H1 (cell line): ENCODE data around the gene RUNX1. TPM values are rescaled to one million over a fixed set of nuclear protein-coding genes. Genes with fewer than 3 reads are reported as not detected.

Experiments used
- CTCF ChIA-PET: fragments of 300-600 bp; sonication (Branson Sonifier 250); formaldehyde crosslinking; loops from one replicate; lab custom pipeline; 2021; ENCODE audit not compliant: partially characterized antibody; lab: Charles Lee
- POLR2A ChIA-PET: fragments of 300-600 bp; sonication (Branson Sonifier 250); formaldehyde crosslinking; loops from one replicate; lab custom pipeline; 2021; ENCODE audit warnings: inconsistent platforms; ENCODE audit not compliant: partially characterized antibody; lab: Charles Lee
- DNase-seq, 2 experiments: peaks; one replicate each; pipeline versions ENCODE4 v3.0.0 to v3.0.0-alpha.2; 2010 to 2022; ENCODE audit warnings: low spot score in 2 of 2, low read depth in 1 of 2, mixed read lengths in 1 of 2
- FAIRE-seq: peaks from 2 replicates; lab custom pipeline; 2011; peaks lifted over from hg19 to GRCh38; lab: Jason Lieb, UNC
- H2AFZ ChIP-seq: 2 replicates; pipeline ENCODE4 v1.8.1; 2012; ENCODE audit warnings: low read length, inconsistent platforms
- H2AK5ac ChIP-seq: 2 replicates; pipeline ENCODE4 v1.6.1; 2013; ENCODE audit warnings: low read depth, low read length
- H2BK120ac ChIP-seq: replicated peaks from 2 replicates; pipeline ENCODE3; 2013; ENCODE audit warnings: low read depth, low read length, inconsistent platforms
- H2BK12ac ChIP-seq: 2 replicates; pipeline ENCODE4 v1.6.1; 2013; ENCODE audit warnings: low read depth, low read length
- H2BK15ac ChIP-seq: 2 replicates; pipeline ENCODE4 v1.6.1; 2013; ENCODE audit warnings: low read length
- H2BK20ac ChIP-seq: 2 replicates; pipeline ENCODE4 v1.6.1; 2013; ENCODE audit warnings: low read length
- H2BK5ac ChIP-seq: 2 replicates; pipeline ENCODE4 v1.6.1; 2013; ENCODE audit warnings: low read depth, low read length
- H3K14ac ChIP-seq: 2 replicates; pipeline ENCODE4 v1.6.1; 2013; ENCODE audit warnings: inconsistent platforms; ENCODE audit not compliant: insufficient read length
- H3K18ac ChIP-seq: 2 replicates; pipeline ENCODE4 v1.6.1; 2013; ENCODE audit warnings: low read length; ENCODE audit errors: extremely low read depth
- H3K23ac ChIP-seq: 2 replicates; pipeline ENCODE4 v1.6.1; 2013; ENCODE audit warnings: inconsistent platforms; ENCODE audit not compliant: insufficient read length
- H3K23me2 ChIP-seq: 2 replicates; pipeline ENCODE4 v1.6.1; 2013; ENCODE audit warnings: low read depth, low read length
- H3K27ac ChIP-seq: 2 replicates; pipeline ENCODE4 v1.6.1; 2011; ENCODE audit warnings: low read depth, low read length, inconsistent platforms
- H3K27me3 ChIP-seq, 4 experiments: replicated peaks in 1 of 4; 1 replicate in 1 of 4; 2 replicates in 3 of 4; pipeline versions ENCODE4 v1.6.1 to v1.8.1; 2011 to 2013; ENCODE audit warnings: low read length in 3 of 4, mild to moderate bottlenecking in 3 of 4, inconsistent platforms in 2 of 4, mixed read lengths in 2 of 4, moderate library complexity in 1 of 4; ENCODE audit not compliant: control insufficient read depth in 3 of 4, insufficient read depth in 3 of 4; ENCODE audit errors: extremely low read depth in 1 of 4
- H3K36me3 ChIP-seq, 4 experiments: 2 replicates each; pipeline versions ENCODE4 v1.6.1 to v1.8.1; 2011 to 2013; ENCODE audit warnings: mild to moderate bottlenecking in 4 of 4, low read length in 3 of 4, moderate library complexity in 2 of 4, control low read depth in 1 of 4, inconsistent platforms in 1 of 4; ENCODE audit not compliant: insufficient read depth in 4 of 4, control insufficient read depth in 2 of 4
- H3K4ac ChIP-seq: replicated peaks from 2 replicates; pipeline ENCODE3; 2013; ENCODE audit warnings: low read length, low read depth, mixed read lengths, inconsistent platforms; ENCODE audit not compliant: insufficient read length
- H3K4me1 ChIP-seq, 4 experiments: replicated peaks in 1 of 4; 1 replicate in 1 of 4; 2 replicates in 3 of 4; pipeline versions ENCODE4 v1.6.1 to v1.8.1; 2011 to 2013; ENCODE audit warnings: low read length in 3 of 4, inconsistent platforms in 2 of 4, mixed read lengths in 1 of 4; ENCODE audit not compliant: insufficient read depth in 4 of 4, control insufficient read depth in 3 of 4
- H3K4me2 ChIP-seq, 2 experiments: 2 replicates each; pipeline versions ENCODE4 v1.6.1 to v1.8.1; 2011 to 2013; ENCODE audit warnings: low read depth in 2 of 2, low read length in 2 of 2, control low read depth in 1 of 2, inconsistent platforms in 1 of 2, mild to moderate bottlenecking in 1 of 2; ENCODE audit not compliant: insufficient read depth in 1 of 2
- H3K4me3 ChIP-seq, 4 experiments: fragments of 200-600, 300-600 bp in 1 of 4; sonication (generic), shearing (Covaris generic), sonication (Bioruptor Twin) in 1 of 4; 2 replicates each; pipeline versions ENCODE4 v1.5.1 to v1.8.1; 2011 to 2016; ENCODE audit warnings: low read length in 4 of 4, low read depth in 3 of 4, control low read depth in 2 of 4, inconsistent platforms in 2 of 4, mild to moderate bottlenecking in 2 of 4, mixed read lengths in 1 of 4, moderate library complexity in 1 of 4; ENCODE audit not compliant: insufficient read depth in 2 of 4; ENCODE audit errors: extremely low read depth in 1 of 4
- H3K56ac ChIP-seq: replicated peaks from 2 replicates; pipeline ENCODE3; 2013; ENCODE audit warnings: low read depth, mild to moderate bottlenecking, mixed read lengths, low read length, inconsistent platforms; ENCODE audit not compliant: insufficient read length
- H3K79me1 ChIP-seq: 2 replicates; pipeline ENCODE4 v1.6.1; 2013; ENCODE audit warnings: low read depth, low read length, control low read depth
- H3K79me2 ChIP-seq, 2 experiments: 2 replicates each; pipeline versions ENCODE4 v1.6.1 to v1.8.1; 2012 to 2013; ENCODE audit warnings: low read length in 2 of 2, mild to moderate bottlenecking in 2 of 2, inconsistent platforms in 1 of 2; ENCODE audit not compliant: insufficient read depth in 2 of 2, control insufficient read depth in 1 of 2
- H3K9ac ChIP-seq, 4 experiments: replicated peaks in 1 of 4; 1 replicate in 1 of 4; 2 replicates in 3 of 4; pipeline versions ENCODE4 v1.6.1 to v1.8.1; 2011 to 2013; ENCODE audit warnings: low read depth in 3 of 4, low read length in 3 of 4, control low read depth in 2 of 4, mild to moderate bottlenecking in 2 of 4, moderate library complexity in 2 of 4, inconsistent platforms in 1 of 4; ENCODE audit errors: extremely low read depth in 1 of 4
- H3K9me3 ChIP-seq, 2 experiments: 2 replicates each; pipeline versions ENCODE4 v1.6.1 to v1.8.1; 2012 to 2013; ENCODE audit warnings: mild to moderate bottlenecking in 2 of 2, moderate library complexity in 2 of 2, control low read depth in 1 of 2, inconsistent platforms in 1 of 2, low read depth in 1 of 2, low read length in 1 of 2, mixed read lengths in 1 of 2; ENCODE audit not compliant: insufficient read depth in 2 of 2
- H4K20me1 ChIP-seq, 2 experiments: replicated peaks in 1 of 2; 2 replicates each; pipeline versions ENCODE3 to v1.8.1; 2011 to 2013; ENCODE audit warnings: inconsistent platforms in 2 of 2, low read length in 2 of 2, mild to moderate bottlenecking in 1 of 2; ENCODE audit not compliant: insufficient read depth in 2 of 2, control insufficient read depth in 1 of 2
- H4K5ac ChIP-seq: 2 replicates; pipeline ENCODE4 v1.6.1; 2013; ENCODE audit warnings: low read length, low read depth, mixed read lengths, inconsistent platforms; ENCODE audit not compliant: insufficient read length
- H4K8ac ChIP-seq: 2 replicates; pipeline ENCODE4 v1.8.0; 2013; ENCODE audit warnings: mild to moderate bottlenecking, moderate library complexity, low read length, inconsistent platforms; ENCODE audit not compliant: insufficient read depth; ENCODE audit errors: extremely low read depth
- H4K91ac ChIP-seq: replicated peaks from 2 replicates; pipeline ENCODE3; 2013; ENCODE audit warnings: low read length, mixed read lengths, inconsistent platforms; ENCODE audit not compliant: insufficient read length
- ATF3 ChIP-seq: IDR thresholded peaks from 2 replicates; pipeline ENCODE4 v1.6.1; 2011; ENCODE audit warnings: low read depth, mild to moderate bottlenecking, low read length; ENCODE audit not compliant: insufficient read depth
- BACH1 ChIP-seq: IDR thresholded peaks from 2 replicates; pipeline ENCODE4 v1.6.1; 2012; ENCODE audit warnings: low read length, improper control_type of control experiment
- CHD1 ChIP-seq: IDR thresholded peaks from 2 replicates; pipeline ENCODE4 v1.6.1; 2012; ENCODE audit warnings: low read depth, low read length, improper control_type of control experiment
- CTCF ChIP-seq, 3 experiments: IDR thresholded peaks; 1 replicate in 2 of 3; 2 replicates in 1 of 3; pipeline versions ENCODE4 v1.5.1 to v1.6.1; 2011; ENCODE audit warnings: low read length in 3 of 3, mild to moderate bottlenecking in 3 of 3, inconsistent platforms in 2 of 3, low read depth in 1 of 3, moderate library complexity in 1 of 3; ENCODE audit not compliant: insufficient read depth in 1 of 3; ENCODE audit errors: control extremely low read depth in 1 of 3
- EZH2 ChIP-seq: fragments of 200-600 bp; sonication (generic); IDR thresholded peaks from 2 replicates; pipeline ENCODE4 v1.7.1; 2012; ENCODE audit warnings: low read depth, mild to moderate bottlenecking, moderate library complexity, low read length, inconsistent platforms; ENCODE audit not compliant: severe bottlenecking
- GTF2F1 ChIP-seq: IDR thresholded peaks from 2 replicates; pipeline ENCODE4 v1.6.1; 2012; ENCODE audit warnings: low read depth, low read length, improper control_type of control experiment, borderline replicate concordance
- KDM1A ChIP-seq: fragments of 200-600, 300-600 bp; sonication (generic); IDR thresholded peaks from 2 replicates; pipeline ENCODE4 v1.7.1; 2016; ENCODE audit warnings: mild to moderate bottlenecking, low read length, borderline replicate concordance
- MAFK ChIP-seq: IDR thresholded peaks from 2 replicates; pipeline ENCODE4 v1.6.1; 2012; ENCODE audit warnings: low read depth, mild to moderate bottlenecking, improper control_type of control experiment, low read length
- NRF1 ChIP-seq: IDR thresholded peaks from 2 replicates; pipeline ENCODE4 v1.6.1; 2011; ENCODE audit warnings: mild to moderate bottlenecking, low read depth, low read length, improper control_type of control experiment
- SIRT6 ChIP-seq: IDR thresholded peaks from one replicate; pipeline ENCODE4 v1.7.1; 2012; ENCODE audit warnings: low read length, inconsistent platforms
- TAF1 ChIP-seq: IDR thresholded peaks from 2 replicates; pipeline ENCODE4 v1.6.1; 2011; ENCODE audit warnings: mild to moderate bottlenecking, low read depth, low read length
- TBP ChIP-seq: IDR thresholded peaks from 2 replicates; pipeline ENCODE4 v1.6.1; 2011; ENCODE audit warnings: low read depth, low read length, improper control_type of control experiment
- WGBS, 2 experiments: shearing (Covaris generic) in 1 of 2; methylation state at CpG; one replicate each; pipeline versions ENCODE4 v1.1.6 to v1.1.7; 2013 to 2015; ENCODE audit warnings: low lambda C conversion rate in 2 of 2, mixed read lengths in 2 of 2, inconsistent platforms in 1 of 2, low coverage in 1 of 2, missing lambda C conversion rate in 1 of 2; ENCODE audit not compliant: insufficient replicate concordance in 2 of 2, insufficient coverage in 1 of 2, insufficient read length in 1 of 2; ENCODE audit errors: extremely low coverage in 1 of 2, missing lambda C conversion rate in 1 of 2; 5-methylcytosine and 5-hydroxymethylcytosine counted together
- polyA plus RNA-seq, 7 experiments: library from polyadenylated mRNA; depleted of rRNA in 3 of 7; stranded (reverse) in 5 of 7; unstranded in 2 of 7; fragments of >200 nt in 5 of 7; fragments of 200-250 nt in 2 of 7; gene quantifications; 1 replicate in 5 of 7; 2 replicates in 1 of 7; 4 replicates in 1 of 7; pipeline versions ENCODE4 v1.2.1 to v1.2.3, GENCODE V29; 2011 to 2013; ENCODE audit warnings: missing spikeins in 2 of 7, mixed read lengths in 2 of 7
- total RNA-seq: library from RNA; stranded (reverse); fragmentation: NEBNext Ultra II Directional; extraction: Animal tissue kit (Norgen Biotek cat#: 25700); gene quantifications from 2 replicates; pipeline ENCODE4 v1.2.1, GENCODE V29; 2021

RUNX1 gene
- total and polyA plus RNA-seq, 2 of the 8 experiments (the other 6 are each of a cell fraction or from before 2014, with no cell fraction given) = 0.20 to 0.60 TPM

- H3K79me1 ChIP-seq = no peaks in the 10 kb centered on the region
- no peaks in the 10 kb centered on the region for H3K9me3 ChIP-seq
- H2AK5ac ChIP-seq = no peak overlapping the region
- CTCF ChIA-PET = no interaction called here
- no peak for DNase-seq
- no peak overlapping the region for H4K5ac ChIP-seq
- no peak overlapping the region for H3K14ac ChIP-seq
- no peaks in the 10 kb centered on the region for H3K36me3 ChIP-seq
- no peak overlapping the region for H2BK5ac ChIP-seq
- no peak overlapping the region for H3K56ac ChIP-seq
- WGBS, 2 experiments = 87% methylated on average over 7 of the region's 7 CpGs; no CpG with 5 or more reads in 1 of the 2 experiments
- H2AFZ ChIP-seq = no peak overlapping the region
- POLR2A ChIA-PET = no interaction called here
- H3K18ac ChIP-seq = no peak overlapping the region
- no peak for FAIRE-seq
- H3K23ac ChIP-seq = no peak overlapping the region
- H4K8ac ChIP-seq = no peak overlapping the region; the same call in 1 of the 2 replicates
- peaks cover 0 to 6% (median 0%) of the 10 kb centered on the region in 4 experiments; a peak in 1 of 7 replicates for H3K4me1 ChIP-seq
- H3K4me2 ChIP-seq = no peak overlapping the region
- H3K4me3 ChIP-seq = no peak overlapping the region
- H3K79me2 ChIP-seq = no peaks in the 10 kb centered on the region
- H4K20me1 ChIP-seq = no peaks in the 10 kb centered on the region
- H4K91ac ChIP-seq = no peak overlapping the region
- H3K4ac ChIP-seq = no peak overlapping the region
- H3K23me2 ChIP-seq = no peaks in the 10 kb centered on the region
- no peak overlapping the region for H2BK12ac ChIP-seq
- H2BK15ac ChIP-seq = no peak overlapping the region
- no peak overlapping the region for H3K9ac ChIP-seq
- H3K27ac ChIP-seq = no peak overlapping the region
- no peaks in the 10 kb centered on the region; a peak in 1 of 7 replicates for H3K27me3 ChIP-seq
- no peak overlapping the region for H2BK120ac ChIP-seq
- H2BK20ac ChIP-seq = no peak overlapping the region
- TF ChIP-seq CHD1 (no peak), TAF1 (no peak), CTCF (IDR thresholded peaks at IDR 0.05; ENCODE audit: control extremely low read depth in 1 of 3, insufficient read depth in 1 of 3, low read depth in 1 of 3, low read length in 3 of 3) (no peak), BACH1 (no peak), TBP (no peak), ATF3 (no peak), MAFK (no peak), NRF1 (no peak), GTF2F1 (no peak), SIRT6 (no peak), KDM1A (no peak), EZH2 (no peak)
These were observed 11.7 kb downstream of the RUNX1 start for GRCh38 chr21:35037384-35037765.
